Thyroid gland (tissue), 4 donors: Measurements from ENCODE around the gene PAEP.

ENCODE experiments used
- POLR2A ChIP-seq, 2 donors: fragments of 450-650 bp; IDR thresholded peaks; one replicate each; pipeline ENCODE4 v1.6.1; 2017; ENCODE audit warnings: antibody characterized with exemption in 2 of 2, mild to moderate bottlenecking in 2 of 2, moderate library complexity in 1 of 2
- TF ChIP-seq, protein P1 (sequence below), 6 experiments: fragments of 200-600 bp in 3 of 6; fragments of 450-650 bp in 3 of 6; sonication (generic) in 3 of 6; IDR thresholded peaks; one replicate each; pipeline ENCODE4 v1.5.1; 2016 to 2019; ENCODE audit warnings: antibody characterized with exemption in 6 of 6, mild to moderate bottlenecking in 2 of 6, inconsistent platforms in 1 of 6, moderate library complexity in 1 of 6

- TF ChIP-seq, protein P1, sequence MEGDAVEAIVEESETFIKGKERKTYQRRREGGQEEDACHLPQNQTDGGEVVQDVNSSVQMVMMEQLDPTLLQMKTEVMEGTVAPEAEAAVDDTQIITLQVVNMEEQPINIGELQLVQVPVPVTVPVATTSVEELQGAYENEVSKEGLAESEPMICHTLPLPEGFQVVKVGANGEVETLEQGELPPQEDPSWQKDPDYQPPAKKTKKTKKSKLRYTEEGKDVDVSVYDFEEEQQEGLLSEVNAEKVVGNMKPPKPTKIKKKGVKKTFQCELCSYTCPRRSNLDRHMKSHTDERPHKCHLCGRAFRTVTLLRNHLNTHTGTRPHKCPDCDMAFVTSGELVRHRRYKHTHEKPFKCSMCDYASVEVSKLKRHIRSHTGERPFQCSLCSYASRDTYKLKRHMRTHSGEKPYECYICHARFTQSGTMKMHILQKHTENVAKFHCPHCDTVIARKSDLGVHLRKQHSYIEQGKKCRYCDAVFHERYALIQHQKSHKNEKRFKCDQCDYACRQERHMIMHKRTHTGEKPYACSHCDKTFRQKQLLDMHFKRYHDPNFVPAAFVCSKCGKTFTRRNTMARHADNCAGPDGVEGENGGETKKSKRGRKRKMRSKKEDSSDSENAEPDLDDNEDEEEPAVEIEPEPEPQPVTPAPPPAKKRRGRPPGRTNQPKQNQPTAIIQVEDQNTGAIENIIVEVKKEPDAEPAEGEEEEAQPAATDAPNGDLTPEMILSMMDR (IDR thresholded peaks at IDR 0.05), result no peak
- TF ChIP-seq POLR2A (IDR thresholded peaks at IDR 0.05), result no peak
These were observed 29.0 kb downstream of the PAEP start for GRCh38 chr9:135590486-135591079.
